GM12878 (cell line): ENCODE data around the gene SPHK1.

Source experiments
- BHLHE40 ChIP-seq, 2 experiments: fragments of 450-650 bp in 1 of 2; IDR thresholded peaks; 2 replicates each; pipeline ENCODE4 v1.6.1; 2011 to 2017; ENCODE audit warnings: low read depth in 2 of 2, borderline replicate concordance in 1 of 2, improper control_type of control experiment in 1 of 2, low read length in 1 of 2, mild to moderate bottlenecking in 1 of 2
- CEBPB ChIP-seq, 2 experiments: fragments of 150-350 bp in 1 of 2; IDR thresholded peaks; 2 replicates each; pipeline ENCODE4 v1.6.1; 2012 to 2014; ENCODE audit warnings: low read depth in 2 of 2, low read length in 2 of 2, borderline replicate concordance in 1 of 2, inconsistent platforms in 1 of 2
- FOS ChIP-seq: IDR thresholded peaks from 3 replicates; pipeline ENCODE4 v1.6.1; 2011; ENCODE audit warnings: borderline replicate concordance; ENCODE audit not compliant: insufficient read length; ENCODE audit errors: extremely low read depth
- GATAD2B ChIP-seq: fragments of 450-650 bp; conservative IDR thresholded peaks from 2 replicates; pipeline ENCODE4 v1.6.1; 2017; ENCODE audit warnings: low read depth, mild to moderate bottlenecking, moderate library complexity
- MXI1 ChIP-seq: fragments of 150-350 bp; IDR thresholded peaks from 2 replicates; pipeline ENCODE4 v1.6.1; 2011; ENCODE audit warnings: low read depth, mild to moderate bottlenecking, inconsistent platforms, low read length, improper control_type of control experiment
- PML ChIP-seq: IDR thresholded peaks from 2 replicates; pipeline ENCODE4 v1.6.1; 2012; ENCODE audit warnings: low read length, inconsistent platforms
- RELA ChIP-seq: fragments of 450-650 bp; IDR thresholded peaks from 2 replicates; pipeline ENCODE4 v1.8.0; 2014; ENCODE audit warnings: borderline replicate concordance; ENCODE audit not compliant: partially characterized antibody
- RFX5 ChIP-seq: IDR thresholded peaks from 2 replicates; pipeline ENCODE4 v1.6.1; 2011; ENCODE audit warnings: low read depth, low read length, improper control_type of control experiment
- SIX5 ChIP-seq: IDR thresholded peaks from 2 replicates; pipeline ENCODE4 v1.6.1; 2011; ENCODE audit warnings: mild to moderate bottlenecking, low read depth, low read length, moderate library complexity; ENCODE audit not compliant: severe bottlenecking
- STAT1 ChIP-seq: fragments of 450-650 bp; conservative IDR thresholded peaks from 2 replicates; pipeline ENCODE4 v1.6.1; 2014; ENCODE audit warnings: antibody characterized with exemption, mild to moderate bottlenecking
- SUPT20H ChIP-seq: IDR thresholded peaks from 2 replicates; pipeline ENCODE4 v1.6.1; 2011; ENCODE audit warnings: low read depth, mild to moderate bottlenecking, low read length, moderate library complexity, borderline replicate concordance; ENCODE audit not compliant: control insufficient read depth
- TAF1 ChIP-seq: IDR thresholded peaks from 2 replicates; pipeline ENCODE4 v1.6.1; 2011; ENCODE audit warnings: mild to moderate bottlenecking, low read depth, low read length, borderline replicate concordance
- TF ChIP-seq, protein P1 (sequence below), 3 experiments: IDR thresholded peaks in 2 of 3; conservative IDR thresholded peaks in 1 of 3; 2 replicates each; pipeline ENCODE4 v1.5.1; 2011; ENCODE audit warnings: low read depth in 3 of 3, low read length in 3 of 3, mild to moderate bottlenecking in 3 of 3, control low read depth in 2 of 3, moderate library complexity in 2 of 3, inconsistent platforms in 1 of 3, mixed read lengths in 1 of 3; ENCODE audit not compliant: control insufficient read depth in 2 of 3, insufficient read depth in 1 of 3; ENCODE audit errors: extremely low read depth in 1 of 3

- TF ChIP-seq, protein P1, sequence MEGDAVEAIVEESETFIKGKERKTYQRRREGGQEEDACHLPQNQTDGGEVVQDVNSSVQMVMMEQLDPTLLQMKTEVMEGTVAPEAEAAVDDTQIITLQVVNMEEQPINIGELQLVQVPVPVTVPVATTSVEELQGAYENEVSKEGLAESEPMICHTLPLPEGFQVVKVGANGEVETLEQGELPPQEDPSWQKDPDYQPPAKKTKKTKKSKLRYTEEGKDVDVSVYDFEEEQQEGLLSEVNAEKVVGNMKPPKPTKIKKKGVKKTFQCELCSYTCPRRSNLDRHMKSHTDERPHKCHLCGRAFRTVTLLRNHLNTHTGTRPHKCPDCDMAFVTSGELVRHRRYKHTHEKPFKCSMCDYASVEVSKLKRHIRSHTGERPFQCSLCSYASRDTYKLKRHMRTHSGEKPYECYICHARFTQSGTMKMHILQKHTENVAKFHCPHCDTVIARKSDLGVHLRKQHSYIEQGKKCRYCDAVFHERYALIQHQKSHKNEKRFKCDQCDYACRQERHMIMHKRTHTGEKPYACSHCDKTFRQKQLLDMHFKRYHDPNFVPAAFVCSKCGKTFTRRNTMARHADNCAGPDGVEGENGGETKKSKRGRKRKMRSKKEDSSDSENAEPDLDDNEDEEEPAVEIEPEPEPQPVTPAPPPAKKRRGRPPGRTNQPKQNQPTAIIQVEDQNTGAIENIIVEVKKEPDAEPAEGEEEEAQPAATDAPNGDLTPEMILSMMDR (IDR thresholded peaks at IDR 0.05 in 2 of 3, conservative IDR thresholded peaks at IDR 0.05 in 1 of 3; ENCODE audit: control insufficient read depth in 2 of 3, extremely low read depth in 1 of 3, insufficient read depth in 1 of 3, low read depth in 3 of 3, low read length in 3 of 3): no peak
- TF ChIP-seq SIX5 (no peak), FOS (no peak), STAT1 (no peak), PML (no peak), GATAD2B (no peak; the same call in 1 of the 2 replicates), MXI1 (no peak), CEBPB (IDR thresholded peaks at IDR 0.05; ENCODE audit: borderline replicate concordance in 1 of 2, low read depth in 2 of 2, low read length in 2 of 2) (no peak), BHLHE40 (IDR thresholded peaks at IDR 0.05; ENCODE audit: borderline replicate concordance in 1 of 2, low read depth in 2 of 2, low read length in 1 of 2) (no peak), RELA (no peak), RFX5 (no peak), SUPT20H (no peak), TAF1 (no peak)
Observed at GRCh38 chr17:76384987-76385891, 830 bp downstream of the SPHK1 start.
